Measurements from ENCODE around the gene C1orf232. TPM values are rescaled to one million over a fixed set of nuclear protein-coding genes. Genes with fewer than 3 reads are reported as not detected.

The C1orf232 gene
- total and polyA plus RNA-seq, 3 donors from 2014 or later, result not detected

DNA sequence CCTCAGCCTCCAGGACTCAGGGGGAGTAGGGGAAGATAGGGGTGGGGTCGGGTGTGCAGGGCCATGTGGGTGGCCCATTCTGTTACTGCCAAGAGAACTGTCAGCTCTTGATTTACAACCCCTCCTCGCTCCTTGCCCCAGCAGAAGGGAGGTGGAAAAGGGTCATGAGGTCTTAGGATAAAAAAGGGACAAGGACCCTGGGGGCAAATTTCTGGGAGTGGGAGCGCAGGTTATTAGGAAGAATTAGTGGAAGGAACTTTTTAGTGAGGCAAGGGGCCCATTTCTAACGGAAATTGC is 9.1 kb downstream of the C1orf232 start:
- intact Hi-C loops (cut with DNase I; ENCODE audit: low total_unique reads), result loop anchor here (10.0 kb wide), 1 partner anchor 45 kb away; the partner anchor contains the start of gene PDIK1L
- no peaks in the 10 kb centered on the region for H3K27me3 ChIP-seq
- 69 to 77% methylated on average over 4 of the region's 4 CpGs for WGBS, 2 donors
- H3K4me3 ChIP-seq, result peak overlapping the region in 1 of 2 donors; percentile 6
- no peaks in the 10 kb centered on the region for H3K36me3 ChIP-seq (ENCODE audit: low read depth, missing control alignments)
- no peak for TF ChIP-seq POLR2A (IDR thresholded peaks at IDR 0.05)
- TF ChIP-seq, protein P1, sequence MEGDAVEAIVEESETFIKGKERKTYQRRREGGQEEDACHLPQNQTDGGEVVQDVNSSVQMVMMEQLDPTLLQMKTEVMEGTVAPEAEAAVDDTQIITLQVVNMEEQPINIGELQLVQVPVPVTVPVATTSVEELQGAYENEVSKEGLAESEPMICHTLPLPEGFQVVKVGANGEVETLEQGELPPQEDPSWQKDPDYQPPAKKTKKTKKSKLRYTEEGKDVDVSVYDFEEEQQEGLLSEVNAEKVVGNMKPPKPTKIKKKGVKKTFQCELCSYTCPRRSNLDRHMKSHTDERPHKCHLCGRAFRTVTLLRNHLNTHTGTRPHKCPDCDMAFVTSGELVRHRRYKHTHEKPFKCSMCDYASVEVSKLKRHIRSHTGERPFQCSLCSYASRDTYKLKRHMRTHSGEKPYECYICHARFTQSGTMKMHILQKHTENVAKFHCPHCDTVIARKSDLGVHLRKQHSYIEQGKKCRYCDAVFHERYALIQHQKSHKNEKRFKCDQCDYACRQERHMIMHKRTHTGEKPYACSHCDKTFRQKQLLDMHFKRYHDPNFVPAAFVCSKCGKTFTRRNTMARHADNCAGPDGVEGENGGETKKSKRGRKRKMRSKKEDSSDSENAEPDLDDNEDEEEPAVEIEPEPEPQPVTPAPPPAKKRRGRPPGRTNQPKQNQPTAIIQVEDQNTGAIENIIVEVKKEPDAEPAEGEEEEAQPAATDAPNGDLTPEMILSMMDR (IDR thresholded peaks at IDR 0.05), result no peak
- DNase-seq, result no peak
- no peaks in the 10 kb centered on the region for H3K9me3 ChIP-seq
- no peak overlapping the region for H3K27ac ChIP-seq
- peaks cover 7% of the 10 kb centered on the region for H3K4me1 ChIP-seq

DNA sequence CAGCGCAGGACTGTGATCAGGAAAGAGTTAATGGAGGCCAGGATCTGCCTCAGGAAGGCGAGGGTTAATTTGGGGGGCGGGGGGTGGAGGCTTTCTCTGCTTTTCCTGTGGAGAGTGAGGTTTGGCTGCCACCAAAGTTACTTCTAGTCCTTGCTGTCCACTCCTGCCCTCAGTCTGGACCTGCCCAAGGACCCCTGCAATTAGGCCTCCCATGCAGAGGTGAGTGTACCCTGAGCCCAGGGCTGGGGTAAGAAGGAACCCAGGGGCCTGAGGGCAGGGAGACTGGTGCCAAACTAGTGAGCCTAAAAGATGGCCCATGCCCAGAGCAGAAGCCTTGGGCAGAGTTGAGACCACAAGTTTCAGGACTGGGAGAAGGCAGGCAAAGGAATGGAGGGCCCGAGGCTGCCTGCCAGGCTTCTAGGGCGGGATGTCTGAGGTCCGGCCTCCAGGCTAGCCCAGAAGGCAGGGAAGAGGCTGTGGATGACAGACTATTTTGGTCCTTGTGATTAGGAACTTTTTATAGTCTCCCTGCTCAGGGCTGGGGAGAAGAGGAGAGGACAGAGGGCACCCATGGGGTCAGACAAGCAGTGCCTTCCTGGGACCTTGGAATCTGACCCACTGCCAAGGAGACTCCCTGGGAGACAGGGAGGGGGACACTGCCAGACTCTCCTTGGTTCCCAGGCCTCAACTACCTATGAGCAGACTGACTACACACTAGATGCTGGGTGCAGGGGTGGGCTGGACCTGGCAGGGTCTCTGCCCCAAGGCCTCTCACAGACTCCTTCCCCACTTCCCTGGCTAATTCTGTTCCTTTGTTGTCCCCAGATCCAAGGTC is 9.6 kb downstream of the C1orf232 start, which contains the start of gene FAM110D:
FAM110D (plus strand) TSS at position 172 of the 835 bp plus-strand sequence. CDS start 2,213 bp downstream, outside the sequence.
- intact Hi-C loops (cut with DNase I; ENCODE audit: low total_unique reads), result no loop called here
- H3K27me3 ChIP-seq, result no peaks in the 10 kb centered on the region
- H3K4me1 ChIP-seq, result peaks cover 7% of the 10 kb centered on the region
- peak within 1 kb of the TSS in 1 of 2 donors; percentile 6 for H3K4me3 ChIP-seq
- no peak for TF ChIP-seq POLR2A (IDR thresholded peaks at IDR 0.05)
- TF ChIP-seq, protein P1 (IDR thresholded peaks at IDR 0.05), result no peak
- 61 to 63% methylated on average over 4 to 6 of the region's 6 CpGs for WGBS, 2 donors
- H3K27ac ChIP-seq, result no peak within 1 kb of the TSS
- no peaks in the 10 kb centered on the region for H3K9me3 ChIP-seq
- no peaks in the 10 kb centered on the region for H3K36me3 ChIP-seq (ENCODE audit: low read depth, missing control alignments)
- DNase-seq, result no peak

DNA sequence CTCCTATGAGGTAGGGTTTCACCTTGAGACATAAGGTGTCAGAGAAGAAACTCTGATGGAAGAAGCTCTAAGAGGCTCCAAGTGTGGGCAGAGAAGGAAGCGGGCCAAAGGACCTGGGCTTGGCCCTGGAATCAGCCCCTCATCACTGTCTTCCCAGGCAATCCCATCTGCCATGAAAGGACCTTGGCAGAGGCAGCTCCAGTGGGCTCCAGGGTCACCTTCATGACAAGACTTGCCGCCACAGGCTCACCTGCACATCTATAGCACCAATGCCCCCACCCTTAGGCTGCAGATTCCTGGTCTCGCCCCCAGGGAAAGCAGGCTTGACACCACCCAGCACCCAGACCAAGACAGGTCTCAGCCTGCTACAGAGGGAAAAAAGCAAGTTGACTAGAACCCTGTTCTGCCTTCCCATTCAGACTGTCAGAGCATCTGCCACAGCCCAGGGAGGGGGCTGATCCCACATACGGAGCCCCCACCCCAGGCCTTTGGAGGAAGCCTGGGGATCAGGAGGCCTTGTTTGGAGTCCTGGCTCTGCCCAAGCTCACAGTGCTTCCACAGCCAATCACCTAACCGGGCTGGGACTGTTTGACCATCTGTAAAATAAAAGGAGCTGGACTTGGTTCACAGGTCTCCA is 10.4 kb downstream of the C1orf232 start:
- DNase-seq, result no peak
- Histone ChIP-seq H3K36me3 (ENCODE audit: low read depth, missing control alignments) (no peaks in the 10 kb centered on the region), H3K9me3 (no peaks in the 10 kb centered on the region), H3K27me3 (no peaks in the 10 kb centered on the region), H3K4me1 (peaks cover 7% of the 10 kb centered on the region), H3K4me3 (no peak overlapping the region), H3K27ac (no peak overlapping the region)
- TF ChIP-seq POLR2A (IDR thresholded peaks at IDR 0.05), result no peak
- TF ChIP-seq, protein P1 (IDR thresholded peaks at IDR 0.05), result no peak
- 92 to 95% methylated on average over 5 of the region's 5 CpGs for WGBS, 2 donors
- intact Hi-C loops (cut with DNase I; ENCODE audit: low total_unique reads), result no loop called here

DNA sequence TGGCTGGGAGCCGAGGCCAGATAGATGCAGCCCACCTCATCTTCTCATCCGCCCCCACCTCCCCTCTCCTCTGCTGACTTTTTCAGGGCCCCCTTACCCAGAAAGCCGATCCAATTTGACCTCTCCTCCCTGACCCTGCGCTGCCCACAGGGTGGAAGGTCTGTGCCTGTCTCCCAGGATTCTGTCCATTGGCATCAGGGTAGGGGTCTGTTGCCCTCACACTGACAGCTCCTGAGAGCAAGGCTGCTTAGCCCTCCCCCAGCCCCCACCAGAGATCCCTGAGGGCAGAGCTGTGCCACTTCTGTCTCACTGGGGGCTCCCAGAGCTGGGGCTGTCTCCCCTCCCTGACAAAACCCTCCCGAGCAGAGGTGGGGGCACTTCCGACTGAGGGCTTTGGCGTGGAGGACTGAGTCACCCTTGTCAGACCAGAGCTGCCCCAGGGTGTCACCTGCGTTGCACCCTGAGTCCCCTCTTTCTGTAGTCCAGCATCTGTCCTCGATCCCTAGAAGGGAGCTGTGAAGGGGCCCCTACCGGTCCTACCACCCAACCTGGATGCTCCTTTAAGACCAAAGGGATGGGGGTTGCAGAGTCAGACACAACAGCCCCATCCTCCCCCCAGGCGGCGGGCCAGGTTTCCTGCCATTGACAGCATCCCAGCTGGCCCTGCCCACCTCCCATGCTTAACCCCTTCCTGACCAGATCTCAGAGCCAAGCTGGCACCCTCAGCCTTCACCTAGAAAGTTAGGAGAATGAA is 12.3 kb downstream of the C1orf232 start:
- Histone ChIP-seq H3K36me3 (ENCODE audit: low read depth, missing control alignments) (no peaks in the 10 kb centered on the region), H3K27me3 (no peaks in the 10 kb centered on the region), H3K4me1 (peaks cover 6% of the 10 kb centered on the region), H3K4me3 (no peak overlapping the region), H3K9me3 (no peaks in the 10 kb centered on the region), H3K27ac (no peak overlapping the region)
- TF ChIP-seq, protein P1 (IDR thresholded peaks at IDR 0.05), result no peak
- TF ChIP-seq POLR2A (IDR thresholded peaks at IDR 0.05), result no peak
- WGBS, 2 donors, result 35 to 38% methylated on average over 10 to 12 of the region's 12 CpGs
- no peak for DNase-seq
- intact Hi-C loops (cut with DNase I; ENCODE audit: low total_unique reads), result no loop called here

All from testis (tissue), 3 donors.